PC-9 (cell line): ENCODE data around the gene NMNAT3. TPM values are rescaled to one million over a fixed set of nuclear protein-coding genes. Genes with fewer than 3 reads are reported as not detected.

Experiments used
- BruUV-seq: library from RNA; stranded (reverse); fragments of 400-500 nt; replicated peaks from 2 replicates; lab custom pipeline; 2021; lab: Mats Ljungman, UMichigan
- CTCF ChIA-PET: fragments of 300-600 bp; sonication (Branson Sonifier 250); formaldehyde crosslinking; loops from one replicate; lab custom pipeline; 2022; ENCODE audit warnings: antibody characterized with exemption; lab: Charles Lee
- POLR2A ChIA-PET: fragments of 300-600 bp; sonication (Branson Sonifier 250); formaldehyde crosslinking; loops from one replicate; lab custom pipeline; 2022; ENCODE audit warnings: antibody characterized with exemption; ENCODE audit not compliant: unreplicated experiment; lab: Charles Lee
- DNase-seq, 2 experiments: peaks; one replicate each; pipeline versions ENCODE4 v3.0.0 to v3.0.0-alpha.2; 2015 to 2022; ENCODE audit warnings: mixed read lengths in 1 of 2
- H2AFZ ChIP-seq: fragments of 200-600 bp; sonication (generic); 2 replicates; pipeline ENCODE4 v1.8.1; 2017; ENCODE audit warnings: antibody characterized with exemption
- H3F3A ChIP-seq: fragments of 200-600 bp; sonication (generic); 2 replicates; pipeline ENCODE4 v1.8.1; 2017; ENCODE audit warnings: antibody characterized with exemption, mild to moderate bottlenecking, low read depth; ENCODE audit not compliant: insufficient read depth
- H3K27ac ChIP-seq: fragments of 200-600 bp; sonication (generic); 2 replicates; pipeline ENCODE4 v1.6.1; 2016; ENCODE audit warnings: mixed run types
- H3K27me3 ChIP-seq: fragments of 200-600 bp; sonication (generic); 2 replicates; pipeline ENCODE4 v1.6.1; 2016; ENCODE audit warnings: low read depth, mixed run types; ENCODE audit not compliant: insufficient read depth
- H3K36me3 ChIP-seq: fragments of 200-600 bp; sonication (generic); 2 replicates; pipeline ENCODE4 v1.6.1; 2016; ENCODE audit warnings: low read depth, mixed run types
- H3K4me1 ChIP-seq: fragments of 200-600 bp; sonication (generic); replicated peaks from 2 replicates; pipeline ENCODE4 v1.6.1; 2016; ENCODE audit warnings: mixed run types; ENCODE audit not compliant: insufficient read depth
- H3K4me2 ChIP-seq: fragments of 200-600 bp; sonication (generic); 2 replicates; pipeline ENCODE4 v1.6.1; 2017; ENCODE audit warnings: mixed run types
- H3K4me3 ChIP-seq: fragments of 200-600 bp; sonication (generic); 2 replicates; pipeline ENCODE4 v1.6.1; 2016; ENCODE audit warnings: mixed run types
- H3K79me2 ChIP-seq: fragments of 200-600 bp; sonication (generic); 2 replicates; pipeline ENCODE4 v1.6.1; 2017; ENCODE audit warnings: low read depth, mixed run types
- H3K9me2 ChIP-seq: fragments of 200-600 bp; sonication (generic); 2 replicates; pipeline ENCODE4 v1.8.1; 2017; ENCODE audit warnings: mild to moderate bottlenecking; ENCODE audit not compliant: insufficient read depth
- H3K9me3 ChIP-seq: fragments of 200-600 bp; sonication (generic); 2 replicates; pipeline ENCODE4 v1.8.1; 2016; ENCODE audit warnings: low read depth; ENCODE audit not compliant: insufficient read depth
- H4K20me1 ChIP-seq: fragments of 200-600 bp; sonication (generic); 2 replicates; pipeline ENCODE4 v1.8.1; 2017; ENCODE audit not compliant: insufficient read depth
- CTCF ChIP-seq: fragments of 200-600 bp; sonication (generic); conservative IDR thresholded peaks from 2 replicates; pipeline ENCODE4 v1.6.1; 2017; ENCODE audit warnings: mixed run types, antibody characterized with exemption, mild to moderate bottlenecking, moderate library complexity
- EZH2 ChIP-seq: fragments of 200-600 bp; sonication (generic); IDR thresholded peaks from 2 replicates; pipeline ENCODE4 v1.8.0; 2017; ENCODE audit warnings: antibody characterized with exemption, low read depth
- intact Hi-C: fragments of 100-400 bp; cut with micrococcal nuclease; formaldehyde crosslinking; loops from one replicate; pipeline ENCODE4 v1.10.0; 2022; ENCODE audit not compliant: unreplicated experiment
- total RNA-seq: library from RNA; stranded (reverse); gene quantifications from 2 replicates; pipeline ENCODE4 v1.2.3, GENCODE V29; 2021

The NMNAT3 gene
- total RNA-seq, 1 experiment from 2014 or later, result 1.6 TPM

- Histone ChIP-seq H3F3A (no peaks in the 10 kb centered on the region), H2AFZ (no peak overlapping the region), H3K79me2 (no peaks in the 10 kb centered on the region), H3K36me3 (no peaks in the 10 kb centered on the region), H3K4me2 (no peak overlapping the region), H3K9me2 (no peaks in the 10 kb centered on the region), H3K4me3 (no peak overlapping the region), H3K9me3 (no peaks in the 10 kb centered on the region), H4K20me1 (no peaks in the 10 kb centered on the region), H3K4me1 (no peaks in the 10 kb centered on the region), H3K27ac (no peak overlapping the region), H3K27me3 (no peaks in the 10 kb centered on the region)
- no TSS peak for BruUV-seq
- TF ChIP-seq CTCF (no peak), EZH2 (no peak)
- ChIA-PET POLR2A (no interaction called here), CTCF (no interaction called here)
- no peak for DNase-seq
- intact Hi-C loops, result no loop called here
Measured at GRCh38 chr3:139514741-139515140, 163.0 kb downstream of the NMNAT3 start.

Other genes starting within 250 kb of the NMNAT3 start
- gene RBP2, start 201.5 kb downstream of the NMNAT3 start, total RNA-seq, result not detected in 2 replicates
- gene RBP1, start 138.2 kb downstream of the NMNAT3 start, total RNA-seq, result 40.2 and 77.6 TPM in 2 replicates